Tibial nerve (tissue), 4 donors: ENCODE data around the gene EPHA6. TPM values are rescaled to one million over a fixed set of nuclear protein-coding genes. Genes with fewer than 3 reads are reported as not detected.

Experiments used
- DNase-seq, 2 donors: peaks; one replicate each; pipeline ENCODE4 v3.0.0-alpha.2; 2019; ENCODE audit warnings: low spot score in 2 of 2
- H3K27ac ChIP-seq, 4 donors: fragments of 200-600 bp; sonication (generic) in 3 of 4; one replicate each; pipeline ENCODE4 v1.5.1; 2017 to 2019; ENCODE audit warnings: mild to moderate bottlenecking in 1 of 4
- H3K27me3 ChIP-seq, 2 donors: fragments of 200-600 bp; sonication (generic) in 1 of 2; one replicate each; pipeline versions ENCODE4 v1.5.1 to v1.6.0; 2017 to 2019
- H3K36me3 ChIP-seq, 3 donors: fragments of 200-600 bp; sonication (generic); one replicate each; pipeline ENCODE4 v1.5.1; 2018 to 2019
- H3K4me1 ChIP-seq, 4 donors: fragments of 200-600 bp; sonication (generic) in 3 of 4; one replicate each; pipeline ENCODE4 v1.5.1; 2017 to 2019
- H3K4me3 ChIP-seq, 4 donors: fragments of 200-600 bp; sonication (generic) in 3 of 4; one replicate each; pipeline ENCODE4 v1.5.1; 2017 to 2019; ENCODE audit warnings: mild to moderate bottlenecking in 1 of 4, moderate library complexity in 1 of 4
- H3K9me3 ChIP-seq, 4 donors: fragments of 200-600 bp; sonication (generic) in 3 of 4; one replicate each; pipeline ENCODE4 v1.5.1; 2017 to 2019
- EP300 ChIP-seq, 2 donors: sonication (generic); formaldehyde crosslinking; IDR thresholded peaks; one replicate each; pipeline ENCODE4 v1.6.1; 2017; ENCODE audit warnings: antibody characterized with exemption in 2 of 2, mild to moderate bottlenecking in 1 of 2
- POLR2A ChIP-seq, 2 donors: fragments of 450-650 bp; IDR thresholded peaks; one replicate each; pipeline ENCODE4 v1.6.1; 2017; ENCODE audit warnings: antibody characterized with exemption in 2 of 2, mild to moderate bottlenecking in 2 of 2, moderate library complexity in 2 of 2
- WGBS, 2 donors: methylation state at CpG; one replicate each; pipeline ENCODE4 v1.1.5; 2018; 5-methylcytosine and 5-hydroxymethylcytosine counted together
- total RNA-seq, 4 donors: library from RNA; depleted of rRNA; stranded (reverse); fragments of >200 nt; gene quantifications; one replicate each; pipeline ENCODE4 v1.1.0, GENCODE V29; 2016
- TF ChIP-seq, protein P1 (sequence below), 5 experiments: fragments of 200-600 bp in 3 of 5; fragments of 450-650 bp in 2 of 5; sonication (generic) in 3 of 5; IDR thresholded peaks; one replicate each; pipeline ENCODE4 v1.5.1; 2016 to 2019; ENCODE audit warnings: antibody characterized with exemption in 5 of 5, mild to moderate bottlenecking in 3 of 5, moderate library complexity in 2 of 5

Gene EPHA6
- total RNA-seq, 4 donors from 2014 or later: 0.30 to 1.3 (median 0.61) TPM

DNA sequence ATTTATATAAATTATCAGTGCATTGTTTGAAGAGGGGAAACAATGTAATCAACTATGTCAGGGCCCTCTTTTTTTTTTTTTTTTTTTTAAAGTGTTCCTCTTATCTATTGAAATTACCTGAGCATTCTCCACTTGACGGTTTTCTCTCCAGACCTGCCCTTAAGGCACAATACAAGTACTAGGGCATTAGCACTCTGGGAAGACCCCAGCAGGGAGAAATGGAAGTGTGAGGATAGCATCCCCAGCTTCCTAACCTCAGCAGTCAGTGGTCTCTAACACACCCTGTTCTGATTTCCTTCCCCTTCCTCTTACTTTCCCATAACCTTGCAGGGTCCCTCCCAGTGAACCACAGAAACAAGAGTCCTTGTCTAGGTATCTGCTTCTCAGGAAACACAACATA, 491.8 kb downstream of the EPHA6 start:
- no peak for TF ChIP-seq EP300 (IDR thresholded peaks at IDR 0.05)
- TF ChIP-seq POLR2A (IDR thresholded peaks at IDR 0.05): no peak
- TF ChIP-seq, protein P1, sequence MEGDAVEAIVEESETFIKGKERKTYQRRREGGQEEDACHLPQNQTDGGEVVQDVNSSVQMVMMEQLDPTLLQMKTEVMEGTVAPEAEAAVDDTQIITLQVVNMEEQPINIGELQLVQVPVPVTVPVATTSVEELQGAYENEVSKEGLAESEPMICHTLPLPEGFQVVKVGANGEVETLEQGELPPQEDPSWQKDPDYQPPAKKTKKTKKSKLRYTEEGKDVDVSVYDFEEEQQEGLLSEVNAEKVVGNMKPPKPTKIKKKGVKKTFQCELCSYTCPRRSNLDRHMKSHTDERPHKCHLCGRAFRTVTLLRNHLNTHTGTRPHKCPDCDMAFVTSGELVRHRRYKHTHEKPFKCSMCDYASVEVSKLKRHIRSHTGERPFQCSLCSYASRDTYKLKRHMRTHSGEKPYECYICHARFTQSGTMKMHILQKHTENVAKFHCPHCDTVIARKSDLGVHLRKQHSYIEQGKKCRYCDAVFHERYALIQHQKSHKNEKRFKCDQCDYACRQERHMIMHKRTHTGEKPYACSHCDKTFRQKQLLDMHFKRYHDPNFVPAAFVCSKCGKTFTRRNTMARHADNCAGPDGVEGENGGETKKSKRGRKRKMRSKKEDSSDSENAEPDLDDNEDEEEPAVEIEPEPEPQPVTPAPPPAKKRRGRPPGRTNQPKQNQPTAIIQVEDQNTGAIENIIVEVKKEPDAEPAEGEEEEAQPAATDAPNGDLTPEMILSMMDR (IDR thresholded peaks at IDR 0.05): no peak
- Histone ChIP-seq H3K27ac (no peak overlapping the region), H3K27me3 (no peaks in the 10 kb centered on the region), H3K36me3 (no peaks in the 10 kb centered on the region), H3K4me1 (no peaks in the 10 kb centered on the region), H3K9me3 (peaks cover 0 to 15% (median 1%) of the 10 kb centered on the region in 4 donors), H3K4me3 (no peak overlapping the region)
- WGBS, 2 donors: 77 to 96% methylated on average over 1 of the region's 1 CpG
- no peak for DNase-seq

DNA sequence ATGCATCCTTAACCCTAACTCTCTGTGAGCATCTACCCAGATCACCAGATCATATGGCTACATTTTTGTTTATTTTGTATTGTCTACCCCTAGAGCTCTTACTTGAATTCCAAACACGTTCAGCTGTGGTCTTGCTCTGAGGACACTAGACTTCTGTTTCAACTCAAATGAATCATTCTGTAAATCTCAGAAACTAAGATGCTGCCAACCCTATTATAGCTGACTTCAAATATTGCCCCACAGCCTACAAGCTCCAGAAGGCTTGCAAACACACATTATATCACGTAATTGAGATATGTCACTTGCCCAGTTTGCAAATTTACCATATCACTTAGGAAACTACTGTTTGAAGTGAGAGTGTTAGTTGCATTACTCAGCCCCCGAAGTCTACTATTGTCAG, 524.0 kb downstream of the EPHA6 start:
- Histone ChIP-seq H3K4me1 (no peaks in the 10 kb centered on the region), H3K27ac (no peak overlapping the region), H3K36me3 (no peaks in the 10 kb centered on the region), H3K9me3 (no peaks in the 10 kb centered on the region), H3K4me3 (no peak overlapping the region), H3K27me3 (no peaks in the 10 kb centered on the region)
- 60 to 79% methylated on average over 3 of the region's 3 CpGs for WGBS, 2 donors
- no peak for DNase-seq
- TF ChIP-seq EP300 (IDR thresholded peaks at IDR 0.05) (no peak), POLR2A (IDR thresholded peaks at IDR 0.05) (no peak)
- TF ChIP-seq, protein P1 (IDR thresholded peaks at IDR 0.05): no peak

DNA sequence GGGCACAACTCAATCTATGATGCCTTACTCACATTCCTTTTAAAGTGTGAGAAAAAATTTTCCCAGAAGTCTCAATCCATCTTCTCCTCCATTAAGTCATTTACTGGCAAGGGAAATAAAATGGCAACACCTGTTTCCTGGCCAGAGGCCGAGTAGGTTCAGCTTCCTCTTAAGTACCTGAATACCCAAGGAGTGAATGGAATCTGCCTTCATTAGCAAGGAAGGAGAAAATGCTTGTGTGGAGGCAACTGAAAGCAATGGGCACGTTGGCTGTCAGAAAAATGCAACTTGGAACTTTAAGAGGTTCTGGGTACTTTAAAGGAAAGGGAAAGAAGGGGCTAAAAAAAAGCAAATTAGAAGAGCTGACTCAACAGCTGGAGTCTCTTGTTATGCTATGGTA, 526.5 kb downstream of the EPHA6 start:
- H3K4me1 ChIP-seq: no peaks in the 10 kb centered on the region
- H3K9me3 ChIP-seq: no peaks in the 10 kb centered on the region
- H3K36me3 ChIP-seq: no peaks in the 10 kb centered on the region
- no peak overlapping the region for H3K27ac ChIP-seq
- H3K4me3 ChIP-seq: no peak overlapping the region
- no peak for DNase-seq
- WGBS, 2 donors: 49 to 67% methylated on average over 2 of the region's 2 CpGs
- H3K27me3 ChIP-seq: no peaks in the 10 kb centered on the region
- TF ChIP-seq, protein P1 (IDR thresholded peaks at IDR 0.05): no peak
- no peak for TF ChIP-seq EP300 (IDR thresholded peaks at IDR 0.05)
- TF ChIP-seq POLR2A (IDR thresholded peaks at IDR 0.05): no peak

DNA sequence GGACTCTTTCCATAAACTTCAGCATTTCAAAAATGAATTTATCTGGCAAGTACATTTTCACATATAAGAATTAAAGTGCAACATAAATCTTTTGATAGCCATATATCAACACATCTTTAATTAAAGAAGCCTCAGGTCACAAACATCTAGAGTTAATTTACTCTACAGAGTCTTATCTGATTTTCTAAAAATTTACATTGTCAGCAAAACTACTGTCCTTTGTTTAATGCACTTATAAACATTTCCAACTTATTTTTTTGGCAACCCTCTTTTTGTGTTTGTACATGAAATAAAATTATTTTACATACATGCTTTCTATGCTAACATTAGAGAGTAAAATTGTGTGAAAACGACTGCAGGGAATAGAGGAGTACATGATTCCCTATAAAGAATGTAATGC, 533.4 kb downstream of the EPHA6 start:
- 36 to 61% methylated on average over 1 of the region's 1 CpG for WGBS, 2 donors
- H3K36me3 ChIP-seq: no peaks in the 10 kb centered on the region
- no peaks in the 10 kb centered on the region for H3K4me1 ChIP-seq
- no peak for DNase-seq
- peaks cover 0 to under 1% (median 0%) of the 10 kb centered on the region in 4 donors for H3K9me3 ChIP-seq
- H3K27me3 ChIP-seq: no peaks in the 10 kb centered on the region
- no peak overlapping the region for H3K27ac ChIP-seq
- H3K4me3 ChIP-seq: no peak overlapping the region
- TF ChIP-seq POLR2A (IDR thresholded peaks at IDR 0.05): no peak
- TF ChIP-seq EP300 (IDR thresholded peaks at IDR 0.05): no peak
- TF ChIP-seq, protein P1 (IDR thresholded peaks at IDR 0.05): no peak

DNA sequence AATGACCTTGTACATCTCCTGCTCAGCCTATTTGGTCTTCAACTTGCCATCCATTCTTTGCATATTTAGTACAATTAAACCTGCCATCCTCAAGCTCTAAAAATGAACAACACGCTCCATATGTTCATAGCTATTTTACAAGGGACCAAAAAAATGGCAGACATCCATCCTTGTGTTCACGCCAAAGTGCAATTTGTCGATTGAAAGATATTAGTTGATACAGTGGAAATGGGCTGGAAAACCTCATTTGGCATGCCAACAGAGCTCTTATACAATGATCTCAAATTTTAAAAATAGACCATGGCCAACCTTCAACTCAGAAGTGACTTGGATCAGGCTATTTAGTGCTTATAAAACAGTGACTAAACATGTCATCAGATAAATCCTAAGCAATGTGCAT, 536.6 kb downstream of the EPHA6 start:
- 92 to 99% methylated on average over 3 of the region's 3 CpGs for WGBS, 2 donors
- Histone ChIP-seq H3K27ac (no peak overlapping the region), H3K27me3 (no peaks in the 10 kb centered on the region), H3K9me3 (peaks cover 0 to 13% (median 0%) of the 10 kb centered on the region in 4 donors), H3K4me3 (no peak overlapping the region), H3K36me3 (no peaks in the 10 kb centered on the region), H3K4me1 (no peaks in the 10 kb centered on the region)
- TF ChIP-seq POLR2A (IDR thresholded peaks at IDR 0.05): no peak
- no peak for TF ChIP-seq EP300 (IDR thresholded peaks at IDR 0.05)
- DNase-seq: no peak

DNA sequence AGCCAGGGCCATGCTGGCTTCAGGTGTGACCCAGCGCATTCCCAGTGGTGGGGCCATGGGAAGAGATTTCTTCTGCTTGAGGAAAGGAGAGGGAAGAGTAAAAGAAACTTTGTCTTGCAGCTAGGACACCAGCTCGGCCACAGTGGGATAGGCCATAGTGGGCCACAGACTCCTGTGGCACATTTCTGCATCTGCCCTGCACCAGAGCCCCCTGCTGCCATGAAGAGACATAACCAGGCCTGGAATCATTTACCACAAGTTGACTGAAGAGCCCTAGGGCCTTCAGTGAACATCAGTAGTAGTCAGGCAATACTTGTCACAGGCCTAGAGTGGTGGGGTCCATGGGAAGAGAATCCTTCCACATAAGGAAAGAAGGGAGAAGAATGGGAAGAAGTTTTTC, 538.8 kb downstream of the EPHA6 start:
- WGBS, 2 donors: 90 to 95% methylated on average over 2 of the region's 2 CpGs
- DNase-seq: no peak
- Histone ChIP-seq H3K4me1 (no peaks in the 10 kb centered on the region), H3K9me3 (peaks cover 0 to 13% (median 0%) of the 10 kb centered on the region in 4 donors), H3K4me3 (no peak overlapping the region), H3K27ac (no peak overlapping the region), H3K36me3 (no peaks in the 10 kb centered on the region), H3K27me3 (no peaks in the 10 kb centered on the region)
- TF ChIP-seq EP300 (IDR thresholded peaks at IDR 0.05) (no peak), POLR2A (IDR thresholded peaks at IDR 0.05) (no peak)
- TF ChIP-seq, protein P1 (IDR thresholded peaks at IDR 0.05): no peak
